Endothelial cell of umbilical vein (primary cell): ENCODE measurements around the gene SRGAP3. TPM values are rescaled to one million over a fixed set of nuclear protein-coding genes. Genes with fewer than 3 reads are reported as not detected.

ENCODE experiments used
- BruUV-seq: library from RNA; stranded (reverse); fragments of 400-500 nt; replicated peaks from 2 replicates; lab custom pipeline; 2021; lab: Mats Ljungman, UMichigan
- CTCF ChIA-PET: fragments of 300-600, 350-600 bp; sonication (Branson Sonifier 250); formaldehyde crosslinking; loops from one replicate; lab custom pipeline; 2021; ENCODE audit warnings: antibody characterized with exemption, inconsistent platforms; lab: Charles Lee
- POLR2A ChIA-PET: fragments of 300-600, 350-600 bp; sonication (Branson Sonifier 250); formaldehyde crosslinking; loops from one replicate; lab custom pipeline; 2021; ENCODE audit warnings: antibody characterized with exemption, inconsistent platforms; lab: Charles Lee
- DNase-seq: peaks from one replicate; pipeline ENCODE4 v3.0.0-alpha.2; 2011; ENCODE audit warnings: low read depth, low spot score
- FAIRE-seq: peaks from 2 replicates; lab custom pipeline; 2011; peaks lifted over from hg19 to GRCh38; lab: Jason Lieb, UNC
- H2AFZ ChIP-seq: 2 replicates; pipeline ENCODE4 v1.6.0; 2012; ENCODE audit warnings: low read depth, low read length, control low read depth, inconsistent platforms
- H3K27ac ChIP-seq: 2 replicates; pipeline ENCODE4 v1.5.1; 2011; ENCODE audit warnings: low read depth, mild to moderate bottlenecking, control low read depth, low read length, moderate library complexity; ENCODE audit not compliant: insufficient read depth
- H3K27me3 ChIP-seq, 2 experiments: 2 replicates each; pipeline versions ENCODE4 v1.6.0 to v1.6.1; 2011; ENCODE audit warnings: low read length in 2 of 2, mixed read lengths in 1 of 2; ENCODE audit not compliant: control insufficient read depth in 2 of 2, insufficient read depth in 2 of 2
- H3K36me3 ChIP-seq, 2 experiments: 2 replicates in 1 of 2; 3 replicates in 1 of 2; pipeline ENCODE4 v1.5.1; 2011; ENCODE audit warnings: low read length in 2 of 2, mild to moderate bottlenecking in 1 of 2, moderate library complexity in 1 of 2; ENCODE audit not compliant: control insufficient read depth in 2 of 2, insufficient read depth in 2 of 2; ENCODE audit errors: extremely low read depth in 1 of 2
- H3K4me1 ChIP-seq: 3 replicates; pipeline ENCODE4 v1.5.1; 2011; ENCODE audit warnings: mild to moderate bottlenecking, low read length; ENCODE audit not compliant: control insufficient read depth, insufficient read depth; ENCODE audit errors: extremely low read depth
- H3K4me2 ChIP-seq: 2 replicates; pipeline ENCODE4 v1.6.1; 2011; ENCODE audit warnings: low read length, control low read depth, mixed read lengths; ENCODE audit not compliant: insufficient read depth
- H3K4me3 ChIP-seq, 3 experiments: fragments of 200-600 bp in 1 of 3; sonication (generic), shearing (Covaris generic) in 1 of 3; replicated peaks in 1 of 3; 2 replicates each; pipeline ENCODE4 v1.5.1; 2011 to 2016; ENCODE audit warnings: control low read depth in 3 of 3, low read length in 3 of 3, mild to moderate bottlenecking in 2 of 3, inconsistent platforms in 1 of 3, low read depth in 1 of 3, moderate library complexity in 1 of 3; ENCODE audit not compliant: insufficient read depth in 1 of 3
- H3K79me2 ChIP-seq: 2 replicates; pipeline ENCODE4 v1.6.0; 2012; ENCODE audit warnings: low read length, inconsistent platforms; ENCODE audit not compliant: control insufficient read depth, insufficient read depth
- H3K9ac ChIP-seq: replicated peaks from 2 replicates; pipeline ENCODE3; 2011; ENCODE audit warnings: low read length, control low read depth; ENCODE audit not compliant: insufficient read depth; ENCODE audit errors: extremely low read depth
- H3K9me1 ChIP-seq: replicated peaks from 3 replicates; pipeline ENCODE4 v1.6.0; 2011; ENCODE audit warnings: mild to moderate bottlenecking, low read length; ENCODE audit not compliant: control insufficient read depth, insufficient read depth; ENCODE audit errors: extremely low read depth
- H3K9me3 ChIP-seq: replicated peaks from 2 replicates; pipeline ENCODE4 v1.5.1; 2012; ENCODE audit warnings: low read length, inconsistent platforms; ENCODE audit not compliant: control insufficient read depth, insufficient read depth
- H4K20me1 ChIP-seq: replicated peaks from 2 replicates; pipeline ENCODE3; 2011; ENCODE audit warnings: mild to moderate bottlenecking, low read length; ENCODE audit not compliant: control insufficient read depth, insufficient read depth; ENCODE audit errors: extremely low read depth
- CTCF ChIP-seq, 2 donors: IDR thresholded peaks; 1 replicate in 1 of 2; 2 replicates in 1 of 2; pipeline ENCODE4 v1.5.1; 2011; ENCODE audit warnings: low read length in 2 of 2, mild to moderate bottlenecking in 2 of 2, moderate library complexity in 2 of 2, control low read depth in 1 of 2, inconsistent platforms in 1 of 2, low read depth in 1 of 2; ENCODE audit not compliant: insufficient read depth in 1 of 2; ENCODE audit errors: extremely low read depth in 1 of 2
- EZH2 ChIP-seq: IDR thresholded peaks from 2 replicates; pipeline ENCODE4 v1.6.1; 2012; ENCODE audit warnings: borderline replicate concordance, low read depth, mild to moderate bottlenecking, moderate library complexity, low read length, inconsistent platforms; ENCODE audit not compliant: severe bottlenecking
- FOS ChIP-seq: IDR thresholded peaks from 2 replicates; pipeline ENCODE4 v1.6.1; 2011; ENCODE audit warnings: mild to moderate bottlenecking, low read length, moderate library complexity, borderline replicate concordance; ENCODE audit not compliant: insufficient read depth
- GATA2 ChIP-seq: IDR thresholded peaks from 2 replicates; pipeline ENCODE4 v1.7.0; 2011; ENCODE audit warnings: low read depth, mild to moderate bottlenecking, moderate library complexity, mixed read lengths, low read length; ENCODE audit not compliant: insufficient read length, insufficient read depth
- JUN ChIP-seq: IDR thresholded peaks from 2 replicates; pipeline ENCODE4 v1.6.1; 2011; ENCODE audit warnings: borderline replicate concordance, low read depth; ENCODE audit not compliant: insufficient read length, insufficient read depth
- MAX ChIP-seq: IDR thresholded peaks from 2 replicates; pipeline ENCODE4 v1.6.1; 2011; ENCODE audit not compliant: insufficient read depth, insufficient read length
- MYC ChIP-seq: IDR thresholded peaks from one replicate; pipeline ENCODE4 v1.6.1; 2011; ENCODE audit warnings: mild to moderate bottlenecking, low read depth, low read length
- POLR2A ChIP-seq: IDR thresholded peaks from 2 replicates; pipeline ENCODE4 v1.6.1; 2012; ENCODE audit warnings: low read depth, mild to moderate bottlenecking, control low read depth, low read length
- POLR2AphosphoS5 ChIP-seq: IDR thresholded peaks from 2 replicates; pipeline ENCODE4 v1.6.1; 2012; ENCODE audit warnings: low read depth, mild to moderate bottlenecking, control low read depth, low read length, moderate library complexity; ENCODE audit not compliant: insufficient read depth
- dilution Hi-C: fragments of 300-500 bp; cut with MboI; formaldehyde crosslinking; loops from one replicate; pipeline ENCODE4 v1.15.0; 2019; ENCODE audit warnings: low sequenced_read_pairs; ENCODE audit not compliant: extremely low pct_ligation_motif_present
- intact Hi-C: fragments of 100-400 bp; cut with micrococcal nuclease; formaldehyde crosslinking; loops from one replicate; pipeline ENCODE4 v1.10.0; 2022
- polyA plus RNA-seq, 4 experiments: library from polyadenylated mRNA; depleted of rRNA in 3 of 4; stranded (reverse) in 3 of 4; unstranded in 1 of 4; fragments of >200 nt; gene quantifications; 2 replicates each; pipeline versions ENCODE4 v1.2.1 to v1.2.3, GENCODE V29; 2011 to 2012; ENCODE audit warnings: missing spikeins in 1 of 4
- total RNA-seq: library from RNA; stranded (reverse); gene quantifications from 2 replicates; pipeline ENCODE4 v1.2.3, GENCODE V29; 2021

The SRGAP3 gene
- total and polyA plus RNA-seq, 2 donors (not counting 3 experiments of a cell fraction or from before 2014, with no cell fraction given), result 0.06 TPM; not detected in 1

GRCh38 chr3:9047452-9048346 is 201.7 kb downstream of the SRGAP3 start:
- BruUV-seq, result no TSS peak
- intact Hi-C loops (no loop called here), dilution Hi-C loops (no loop called here)
- POLR2A ChIA-PET, result interaction anchor here (0.6 kb wide), 1 partner anchor 349 kb away, joined by 3 read pairs; no protein-coding TSS in a partner anchor
- Histone ChIP-seq H3K27me3 (no peaks in the 10 kb centered on the region), H2AFZ (no peak overlapping the region), H3K9me3 (no peaks in the 10 kb centered on the region), H3K4me1 (no peaks in the 10 kb centered on the region), H3K9me1 (no peaks in the 10 kb centered on the region), H3K27ac (no peak overlapping the region), H3K4me3 (no peak overlapping the region), H3K9ac (no peak overlapping the region), H3K36me3 (no peaks in the 10 kb centered on the region), H3K4me2 (no peak overlapping the region), H4K20me1 (no peaks in the 10 kb centered on the region), H3K79me2 (no peaks in the 10 kb centered on the region)
- CTCF ChIA-PET, result interaction anchor here (1.8 kb wide), 1 partner anchor 60 kb away, joined by 6 read pairs; no protein-coding TSS in a partner anchor
- TF ChIP-seq MYC (no peak), EZH2 (no peak), GATA2 (no peak), JUN (no peak), POLR2AphosphoS5 (no peak), POLR2A (no peak), MAX (no peak), FOS (no peak), CTCF (IDR thresholded peaks at IDR 0.05; ENCODE audit: extremely low read depth in 1 of 2, insufficient read depth in 1 of 2, low read depth in 1 of 2, low read length in 2 of 2) (no peak)
- FAIRE-seq (no peak), DNase-seq (no peak)
